Astrocyte of the cerebellum (primary cell): ENCODE results near the gene SAA1.
"Not testable (repeated sequence)": the region's sequence is repeated elsewhere in the genome, so short reads cannot be mapped to it uniquely, and the experiment has no call there.

ENCODE experiments used
- DNase-seq: peaks from one replicate; pipeline ENCODE4 v3.0.0-alpha.2; 2011; ENCODE audit warnings: low read depth
- H3K4me3 ChIP-seq: 2 replicates; pipeline ENCODE4 v1.5.1; 2011; ENCODE audit warnings: mild to moderate bottlenecking, low read depth, low read length, moderate library complexity
- in situ Hi-C: cut with HindIII; loops from 2 replicates; pipeline ENCODE4 v1.10.0; 2017; ENCODE audit warnings: low sequenced_read_pairs
- TF ChIP-seq, protein P1 (sequence below): IDR thresholded peaks from 2 replicates; pipeline ENCODE4 v1.5.1; 2012; ENCODE audit warnings: low read length, low read depth, moderate library complexity, mild to moderate bottlenecking; ENCODE audit errors: missing control alignments

SAA1 gene

DNA sequence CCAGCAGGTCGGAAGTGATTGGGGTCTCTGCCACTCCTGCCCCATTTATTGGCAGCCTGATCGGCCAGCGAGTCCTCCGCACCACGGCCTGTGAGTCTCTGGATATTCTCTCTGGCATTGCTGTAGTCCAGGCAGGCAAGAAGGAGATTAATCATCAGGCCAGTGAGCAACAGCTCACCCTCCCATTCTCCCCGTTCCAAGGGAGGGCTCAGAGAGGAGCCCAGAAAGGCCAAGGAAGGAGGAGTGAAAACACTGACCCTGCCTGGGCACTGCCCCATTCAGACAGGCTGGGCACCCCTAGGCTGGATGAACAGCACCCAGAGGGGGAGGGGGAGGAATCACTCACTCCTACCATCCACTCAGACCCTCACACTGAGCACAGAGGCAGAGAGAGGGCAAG, 20.7 kb upstream of the SAA1 start:
- H3K4me3 ChIP-seq = no peak overlapping the region
- in situ Hi-C loops = loop anchor here (10.0 kb wide), 1 partner anchor 261 kb away; no protein-coding TSS in a partner anchor
- DNase-seq = no peak
- TF ChIP-seq, protein P1, sequence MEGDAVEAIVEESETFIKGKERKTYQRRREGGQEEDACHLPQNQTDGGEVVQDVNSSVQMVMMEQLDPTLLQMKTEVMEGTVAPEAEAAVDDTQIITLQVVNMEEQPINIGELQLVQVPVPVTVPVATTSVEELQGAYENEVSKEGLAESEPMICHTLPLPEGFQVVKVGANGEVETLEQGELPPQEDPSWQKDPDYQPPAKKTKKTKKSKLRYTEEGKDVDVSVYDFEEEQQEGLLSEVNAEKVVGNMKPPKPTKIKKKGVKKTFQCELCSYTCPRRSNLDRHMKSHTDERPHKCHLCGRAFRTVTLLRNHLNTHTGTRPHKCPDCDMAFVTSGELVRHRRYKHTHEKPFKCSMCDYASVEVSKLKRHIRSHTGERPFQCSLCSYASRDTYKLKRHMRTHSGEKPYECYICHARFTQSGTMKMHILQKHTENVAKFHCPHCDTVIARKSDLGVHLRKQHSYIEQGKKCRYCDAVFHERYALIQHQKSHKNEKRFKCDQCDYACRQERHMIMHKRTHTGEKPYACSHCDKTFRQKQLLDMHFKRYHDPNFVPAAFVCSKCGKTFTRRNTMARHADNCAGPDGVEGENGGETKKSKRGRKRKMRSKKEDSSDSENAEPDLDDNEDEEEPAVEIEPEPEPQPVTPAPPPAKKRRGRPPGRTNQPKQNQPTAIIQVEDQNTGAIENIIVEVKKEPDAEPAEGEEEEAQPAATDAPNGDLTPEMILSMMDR = no peak

DNA sequence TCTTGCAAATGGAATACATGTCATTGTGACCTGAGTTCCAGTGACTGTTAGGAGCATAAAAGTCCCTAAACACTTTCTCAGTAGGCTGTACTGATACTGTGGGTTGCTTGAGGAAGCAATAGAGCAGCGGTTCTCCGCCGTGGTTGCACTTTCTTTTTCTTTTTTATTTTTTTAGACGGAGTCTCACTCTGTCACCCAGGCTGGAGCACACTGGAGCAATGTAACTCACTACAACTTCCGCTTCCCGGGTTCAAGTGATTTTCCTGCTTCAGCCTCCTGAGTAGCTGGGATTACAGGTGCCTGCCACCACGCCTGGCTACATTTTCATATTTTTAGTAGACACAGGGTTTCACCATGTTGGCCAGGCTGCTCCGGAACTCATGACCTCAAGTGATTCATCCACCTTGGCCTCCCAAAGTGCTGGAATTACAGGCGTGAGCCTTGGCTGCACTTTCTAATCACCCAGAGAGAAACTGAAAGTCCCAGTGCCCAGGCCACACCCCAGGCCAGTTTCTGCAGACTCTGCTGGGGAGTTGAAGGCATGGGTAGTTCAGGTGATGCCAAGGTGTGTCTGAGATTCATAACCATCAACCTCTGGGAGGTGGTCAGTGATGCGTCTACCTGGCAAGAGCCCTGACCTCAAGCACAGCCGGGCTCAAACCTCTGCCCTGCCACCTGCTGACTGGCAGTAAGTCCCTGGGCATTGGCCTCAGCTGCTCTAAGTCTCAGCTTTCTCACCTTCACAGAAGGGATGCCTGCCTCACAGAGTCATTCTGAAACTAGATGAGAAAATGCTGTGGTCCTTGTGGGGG, 19.5 kb upstream of the SAA1 start:
- not testable (repeated sequence) for H3K4me3 ChIP-seq, DNase-seq
- in situ Hi-C loops = loop anchor here (10.0 kb wide), 1 partner anchor 262 kb away; no protein-coding TSS in a partner anchor

DNA sequence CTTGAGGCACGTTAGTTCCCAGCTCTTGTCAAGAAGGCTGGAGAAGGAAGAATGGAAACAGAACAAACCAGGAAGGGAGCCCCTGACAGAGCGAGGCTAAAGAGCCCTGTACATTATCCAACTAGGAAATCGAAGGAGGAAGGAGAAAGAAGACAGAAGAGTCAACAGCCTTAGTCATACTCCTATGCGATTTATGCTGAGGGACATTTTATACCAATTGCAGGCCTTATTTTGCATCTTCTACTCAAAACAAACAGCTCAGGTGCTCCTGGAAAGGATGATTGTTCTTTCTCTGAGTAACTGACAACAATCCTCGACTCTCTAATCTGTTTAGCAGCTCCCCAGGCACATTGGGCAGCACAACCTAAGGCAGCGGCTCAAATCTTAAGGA, 18.9 kb upstream of the SAA1 start:
- not testable (repeated sequence) for H3K4me3 ChIP-seq, DNase-seq
- in situ Hi-C loops = loop anchor here (10.0 kb wide), 1 partner anchor 262 kb away; no protein-coding TSS in a partner anchor

DNA sequence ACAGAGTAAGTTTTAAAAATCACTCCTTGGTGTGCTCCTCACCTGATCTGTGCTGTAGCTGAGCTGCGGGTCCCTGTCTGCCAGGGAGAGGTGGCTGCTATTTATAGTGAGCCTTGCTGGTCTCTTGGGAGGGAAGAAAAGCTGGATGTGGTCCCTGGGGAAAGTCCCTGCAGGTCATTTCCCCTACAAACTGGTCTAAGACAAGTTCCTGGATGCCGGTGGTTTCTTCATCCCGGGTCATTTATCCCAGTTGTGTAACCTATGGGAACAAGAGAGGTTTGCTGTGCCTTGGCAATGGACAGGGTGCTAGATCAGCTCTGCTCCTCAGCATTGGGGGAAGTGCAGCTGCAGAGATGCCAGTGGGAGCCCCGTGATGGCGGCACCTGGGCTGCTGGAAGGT, 17.5 kb upstream of the SAA1 start, which contains the start of gene SAA2:
SAA2 (minus strand) TSS at position 108 of the 400 bp plus-strand sequence. CDS start 657 bp downstream, outside the sequence.
- in situ Hi-C loops = loop anchor here (10.0 kb wide), 1 partner anchor 264 kb away; no protein-coding TSS in a partner anchor
- no peak within 1 kb of the TSS for H3K4me3 ChIP-seq
- TF ChIP-seq, protein P1 = no peak
- no peak for DNase-seq

DNA sequence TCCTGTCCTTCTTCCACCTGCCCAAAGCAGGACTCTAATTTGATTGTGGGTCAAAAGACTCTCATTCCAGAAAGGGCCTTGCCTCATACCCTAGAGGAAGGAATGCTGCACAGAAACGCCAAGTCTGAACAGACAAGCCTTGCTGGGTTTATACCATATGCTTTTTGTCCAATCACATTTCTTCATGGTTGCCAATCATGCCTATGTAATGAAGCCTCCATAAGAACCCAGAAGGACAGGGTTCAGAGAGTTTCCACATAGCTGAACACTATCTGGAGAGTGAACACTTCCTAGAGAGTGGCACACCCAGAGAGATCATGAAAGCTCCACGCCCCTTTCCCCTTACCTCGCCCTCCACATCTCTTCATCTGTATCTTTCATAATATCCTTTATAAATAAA, 12.8 kb upstream of the SAA1 start:
- DNase-seq = no peak
- H3K4me3 ChIP-seq = no peak overlapping the region
- TF ChIP-seq, protein P1 = no peak
- in situ Hi-C loops = no loop called here

DNA sequence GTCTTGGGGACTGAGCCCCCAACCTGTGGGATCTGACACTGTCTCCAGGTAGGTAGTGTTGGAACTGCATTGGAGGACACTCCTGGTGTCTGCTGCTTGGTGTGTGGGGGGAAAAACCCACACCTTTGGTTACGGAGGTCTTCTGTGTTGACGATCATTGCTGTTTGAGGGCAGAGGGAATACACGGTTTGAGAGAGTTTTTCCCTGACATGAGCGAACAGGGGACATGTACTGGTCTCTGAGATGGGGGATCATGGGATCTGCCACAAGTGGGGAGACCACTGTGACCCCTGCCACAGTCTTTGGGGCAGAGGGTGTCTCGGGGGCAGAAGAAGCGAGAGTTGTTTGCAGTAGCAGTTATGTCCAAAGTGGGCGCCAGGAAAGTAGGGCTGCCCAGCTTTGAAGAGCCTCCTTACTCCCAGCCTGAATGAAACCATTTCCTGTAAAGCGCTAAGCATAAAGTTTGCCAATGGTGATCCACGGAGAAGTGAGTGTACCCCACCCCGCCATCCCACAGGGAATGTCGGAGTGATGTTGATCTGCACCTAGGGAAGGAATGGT, 12.2 kb upstream of the SAA1 start:
- TF ChIP-seq, protein P1 = no peak
- in situ Hi-C loops = no loop called here
- no peak overlapping the region for H3K4me3 ChIP-seq
- no peak for DNase-seq

DNA sequence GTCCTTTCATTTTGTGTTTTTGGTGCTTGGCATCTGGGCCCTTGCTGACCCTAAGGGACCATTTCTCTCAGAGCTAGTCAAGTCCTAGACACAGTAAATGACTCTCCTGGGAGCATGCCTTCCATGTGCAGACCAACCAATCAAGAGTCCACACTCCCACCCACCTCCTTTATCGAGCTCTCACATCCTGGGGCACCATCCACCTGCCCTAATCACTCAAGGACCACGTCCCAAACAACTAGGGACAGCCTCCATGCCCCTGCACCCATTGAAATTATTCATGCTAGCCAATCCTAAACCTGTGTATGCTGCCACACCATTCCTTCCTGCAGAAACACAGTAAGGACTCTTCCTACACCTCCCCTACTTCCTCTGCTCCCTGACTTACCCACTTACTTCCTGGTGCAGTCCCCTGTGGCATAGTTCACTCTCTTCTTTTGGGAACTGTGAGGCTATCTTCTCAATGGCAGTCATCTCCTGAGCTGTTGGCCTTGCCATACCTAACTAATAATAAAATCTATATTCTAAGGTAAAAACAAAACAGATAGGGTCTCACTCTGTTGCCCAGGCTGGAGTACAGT, 11.2 kb upstream of the SAA1 start:
- in situ Hi-C loops = no loop called here
- DNase-seq = no peak
- TF ChIP-seq, protein P1 = no peak
- no peak overlapping the region for H3K4me3 ChIP-seq
